ENCODE results near the gene PTPN4. TPM values are rescaled to one million over a fixed set of nuclear protein-coding genes. Genes with fewer than 3 reads are reported as not detected.
A peak's percentile ranks its signal among the peaks of the same experiment; 100 is the strongest.

The PTPN4 gene
- total and polyA plus RNA-seq, 2 of the 13 experiments (the other 11 are each of a cell fraction or from before 2014, with no cell fraction given): 20.3 to 34.6 TPM

GRCh38 chr2:119753041-119753929 is 6.4 kb upstream of the PTPN4 start (continued):
- no peak for TF ChIP-seq PRDM15 (CRISPR knock-in tag; IDR thresholded peaks at IDR 0.05)

DNA sequence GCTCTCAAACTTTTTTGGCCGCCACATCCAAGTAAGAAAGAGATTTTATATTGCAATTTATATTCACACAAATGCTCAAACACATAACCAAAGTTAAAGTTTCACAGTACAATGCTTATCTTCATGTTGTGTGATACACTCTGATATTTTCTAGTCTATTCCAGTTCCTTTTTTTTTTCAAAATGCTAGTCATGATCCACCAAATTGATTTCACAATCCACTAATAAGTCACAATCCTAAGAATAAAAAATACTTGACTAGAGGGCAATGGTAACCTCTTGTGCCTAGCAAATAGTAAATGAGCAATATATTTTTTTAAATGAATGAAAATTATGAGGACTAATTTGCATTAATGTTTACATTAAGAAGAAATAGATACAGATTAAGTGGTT is 5.8 kb upstream of the PTPN4 start:
- Histone ChIP-seq H3K4me2 (ENCODE audit: low read depth, low read length) (no peak overlapping the region), H3K79me2 (ENCODE audit: insufficient read depth, low read length) (no peaks in the 10 kb centered on the region), H3K27ac (ENCODE audit: extremely low read length, insufficient read depth, low read length) (no peak overlapping the region), H3K9me3 (ENCODE audit: low read length) (no peaks in the 10 kb centered on the region), H3K36me3 (replicated peaks in 1 of 2; ENCODE audit: control insufficient read depth in 1 of 2, insufficient read depth in 2 of 2, low read length in 2 of 2) (no peaks in the 10 kb centered on the region), H4K20me1 (ENCODE audit: insufficient read depth, low read length) (no peaks in the 10 kb centered on the region), H3K9ac (ENCODE audit: insufficient read depth, low read depth, low read length) (no peak overlapping the region), H3K4me3 (replicated peaks in 1 of 3; ENCODE audit: insufficient read depth in 1 of 3, low read depth in 2 of 3, low read length in 3 of 3) (no peak overlapping the region), H3K4me1 (ENCODE audit: insufficient read depth, low read length) (peaks cover 26% of the 10 kb centered on the region), H3K27me3 (ENCODE audit: control insufficient read depth in 1 of 2, insufficient read depth in 2 of 2, low read length in 2 of 2) (no peaks in the 10 kb centered on the region; a peak in 2 of 5 replicates), H2AFZ (ENCODE audit: low read length) (no peak overlapping the region)
- no peak for ATAC-seq
- intact Hi-C loops (cut with micrococcal nuclease; ENCODE audit: unreplicated experiment): loop anchor here (1.0 to 2.0 kb wide), 3 partner anchors 51 to 421 kb away; no protein-coding TSS in a partner anchor
- TF ChIP-seq, protein P1, sequence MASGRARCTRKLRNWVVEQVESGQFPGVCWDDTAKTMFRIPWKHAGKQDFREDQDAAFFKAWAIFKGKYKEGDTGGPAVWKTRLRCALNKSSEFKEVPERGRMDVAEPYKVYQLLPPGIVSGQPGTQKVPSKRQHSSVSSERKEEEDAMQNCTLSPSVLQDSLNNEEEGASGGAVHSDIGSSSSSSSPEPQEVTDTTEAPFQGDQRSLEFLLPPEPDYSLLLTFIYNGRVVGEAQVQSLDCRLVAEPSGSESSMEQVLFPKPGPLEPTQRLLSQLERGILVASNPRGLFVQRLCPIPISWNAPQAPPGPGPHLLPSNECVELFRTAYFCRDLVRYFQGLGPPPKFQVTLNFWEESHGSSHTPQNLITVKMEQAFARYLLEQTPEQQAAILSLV (CRISPR knock-in tag; IDR thresholded peaks at IDR 0.05; ENCODE audit: borderline replicate concordance): no peak
- peak; percentile 25; the same call in 1 of the 2 replicates for TF ChIP-seq CEBPB (IDR thresholded peaks at IDR 0.05; ENCODE audit: borderline replicate concordance, low read depth, low read length)
- no peak for DNase-seq (ENCODE audit: low spot score)
- no peak for FAIRE-seq
- in situ Hi-C loops (cut with HindIII; ENCODE audit: extremely low pct_ligation_motif_present, low pct_unique_long_range_greater_than_20kb): no loop called here
- POLR2A ChIA-PET: no interaction called here
- no TSS peak for BruUV-seq (replicated peaks)
- CTCF ChIA-PET (ENCODE audit: low intra/inter-chr PET ratio, low total read pairs): interaction anchor here (1.1 to 3.4 kb wide), 3 partner anchors 10 to 70 kb away, joined by 3 to 72 read pairs (median 11); no protein-coding TSS in a partner anchor
- WGBS (ENCODE audit: low lambda C conversion rate): 93% methylated on average over 1 of the region's 1 CpG

Measured in HepG2 (cell line).